Osteoblast (primary cell): ENCODE results near the gene TACC2. TPM values are rescaled to one million over a fixed set of nuclear protein-coding genes. Genes with fewer than 3 reads are reported as not detected.

Source experiments
- DNase-seq: peaks from one replicate; pipeline ENCODE4 v3.0.0; 2011; ENCODE audit warnings: low spot score, mixed read lengths; ENCODE audit not compliant: insufficient read length; ENCODE audit errors: missing footprints
- H2AFZ ChIP-seq: 2 replicates; pipeline ENCODE4 v1.6.0; 2011; ENCODE audit warnings: mild to moderate bottlenecking, low read length
- H3K27ac ChIP-seq: 2 replicates; pipeline ENCODE4 v1.5.1; 2011; ENCODE audit warnings: mild to moderate bottlenecking, low read depth, low read length, moderate library complexity
- H3K27me3 ChIP-seq: 2 replicates; pipeline ENCODE4 v1.6.0; 2012; ENCODE audit warnings: mild to moderate bottlenecking, control low read depth, inconsistent platforms, low read length, moderate library complexity; ENCODE audit not compliant: insufficient read depth
- H3K36me3 ChIP-seq: 2 replicates; pipeline ENCODE4 v1.5.1; 2011; ENCODE audit warnings: mild to moderate bottlenecking, low read length, control low read depth, moderate library complexity; ENCODE audit not compliant: insufficient read depth
- H3K4me1 ChIP-seq: 2 replicates; pipeline ENCODE4 v1.5.1; 2011; ENCODE audit warnings: mild to moderate bottlenecking, low read length, control low read depth, moderate library complexity; ENCODE audit not compliant: insufficient read depth
- H3K4me2 ChIP-seq: 2 replicates; pipeline ENCODE4 v1.6.0; 2011; ENCODE audit warnings: mild to moderate bottlenecking, low read length; ENCODE audit not compliant: insufficient read depth
- H3K4me3 ChIP-seq: fragments of 200-600 bp; sonication (generic); 3 replicates; pipeline ENCODE4 v1.5.1; 2012; ENCODE audit warnings: mild to moderate bottlenecking, low read length, inconsistent platforms; ENCODE audit not compliant: insufficient read depth
- H3K79me2 ChIP-seq: 2 replicates; pipeline ENCODE4 v1.6.0; 2012; ENCODE audit warnings: mild to moderate bottlenecking, low read length, control low read depth, inconsistent platforms; ENCODE audit not compliant: insufficient read depth
- H3K9me3 ChIP-seq: 2 replicates; pipeline ENCODE4 v1.5.1; 2011; ENCODE audit warnings: low read depth, low read length, control low read depth
- H4K20me1 ChIP-seq: 2 replicates; pipeline ENCODE4 v1.6.0; 2012; ENCODE audit warnings: mild to moderate bottlenecking, low read length, control low read depth; ENCODE audit not compliant: insufficient read depth
- total RNA-seq: library from RNA; depleted of rRNA; stranded (reverse); fragments of >200 nt; gene quantifications from 2 replicates; pipeline ENCODE4 v1.2.3, GENCODE V29; 2012
- TF ChIP-seq, protein P1 (sequence below): IDR thresholded peaks from 2 replicates; pipeline ENCODE4 v1.5.1; 2011; ENCODE audit warnings: mild to moderate bottlenecking, low read depth, low read length, moderate library complexity; ENCODE audit errors: extremely low read depth

TACC2 gene
- total RNA-seq, 1 donor = 5.8 TPM

DNA sequence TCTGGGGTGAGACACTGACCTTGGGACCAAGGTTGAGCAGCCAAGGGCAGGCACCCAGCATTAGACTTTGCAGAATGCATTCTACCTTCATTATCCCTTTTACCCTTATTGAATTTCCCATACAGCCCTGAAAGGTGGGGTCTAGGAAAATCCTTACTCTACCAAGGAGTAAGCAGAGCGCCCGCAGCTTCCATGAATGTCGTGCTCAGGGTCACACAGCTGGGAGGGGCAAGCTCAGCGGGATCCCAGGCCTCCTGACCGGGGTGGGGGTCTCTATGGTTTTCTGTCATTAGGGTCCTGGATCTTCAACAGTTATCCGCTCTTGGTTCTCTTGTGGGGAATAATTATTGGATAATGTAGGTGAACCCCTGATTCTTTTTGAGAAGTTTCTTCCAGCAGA, 251.4 kb downstream of the TACC2 start:
- no peaks in the 10 kb centered on the region for H3K79me2 ChIP-seq
- no peaks in the 10 kb centered on the region for H4K20me1 ChIP-seq
- H2AFZ ChIP-seq = no peak overlapping the region
- no peaks in the 10 kb centered on the region for H3K36me3 ChIP-seq
- no peak overlapping the region for H3K4me2 ChIP-seq
- no peak for DNase-seq
- no peaks in the 10 kb centered on the region for H3K27me3 ChIP-seq
- H3K4me1 ChIP-seq = no peaks in the 10 kb centered on the region
- no peak overlapping the region for H3K27ac ChIP-seq
- no peak overlapping the region for H3K4me3 ChIP-seq
- TF ChIP-seq, protein P1, sequence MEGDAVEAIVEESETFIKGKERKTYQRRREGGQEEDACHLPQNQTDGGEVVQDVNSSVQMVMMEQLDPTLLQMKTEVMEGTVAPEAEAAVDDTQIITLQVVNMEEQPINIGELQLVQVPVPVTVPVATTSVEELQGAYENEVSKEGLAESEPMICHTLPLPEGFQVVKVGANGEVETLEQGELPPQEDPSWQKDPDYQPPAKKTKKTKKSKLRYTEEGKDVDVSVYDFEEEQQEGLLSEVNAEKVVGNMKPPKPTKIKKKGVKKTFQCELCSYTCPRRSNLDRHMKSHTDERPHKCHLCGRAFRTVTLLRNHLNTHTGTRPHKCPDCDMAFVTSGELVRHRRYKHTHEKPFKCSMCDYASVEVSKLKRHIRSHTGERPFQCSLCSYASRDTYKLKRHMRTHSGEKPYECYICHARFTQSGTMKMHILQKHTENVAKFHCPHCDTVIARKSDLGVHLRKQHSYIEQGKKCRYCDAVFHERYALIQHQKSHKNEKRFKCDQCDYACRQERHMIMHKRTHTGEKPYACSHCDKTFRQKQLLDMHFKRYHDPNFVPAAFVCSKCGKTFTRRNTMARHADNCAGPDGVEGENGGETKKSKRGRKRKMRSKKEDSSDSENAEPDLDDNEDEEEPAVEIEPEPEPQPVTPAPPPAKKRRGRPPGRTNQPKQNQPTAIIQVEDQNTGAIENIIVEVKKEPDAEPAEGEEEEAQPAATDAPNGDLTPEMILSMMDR = no peak
- H3K9me3 ChIP-seq = no peaks in the 10 kb centered on the region

- Histone ChIP-seq H3K79me2 (no peaks in the 10 kb centered on the region), H4K20me1 (no peaks in the 10 kb centered on the region), H3K4me3 (no peak overlapping the region), H3K27ac (no peak overlapping the region), H2AFZ (no peak overlapping the region), H3K27me3 (no peaks in the 10 kb centered on the region), H3K4me2 (no peak overlapping the region), H3K36me3 (no peaks in the 10 kb centered on the region), H3K4me1 (no peaks in the 10 kb centered on the region), H3K9me3 (no peaks in the 10 kb centered on the region)
- TF ChIP-seq, protein P1 = no peak
- DNase-seq = no peak
These were observed 252.9 kb downstream of the TACC2 start for GRCh38 chr10:122241836-122242235.

- Histone ChIP-seq H3K27me3 (no peaks in the 10 kb centered on the region), H3K4me2 (no peak overlapping the region), H2AFZ (no peak overlapping the region), H3K79me2 (no peaks in the 10 kb centered on the region), H3K4me1 (no peaks in the 10 kb centered on the region), H3K27ac (no peak overlapping the region), H3K36me3 (no peaks in the 10 kb centered on the region), H3K4me3 (no peak overlapping the region), H4K20me1 (no peaks in the 10 kb centered on the region), H3K9me3 (no peaks in the 10 kb centered on the region)
- TF ChIP-seq, protein P1 = no peak
- DNase-seq = no peak
These were observed 254.6 kb downstream of the TACC2 start for GRCh38 chr10:122243550-122243949.

DNA sequence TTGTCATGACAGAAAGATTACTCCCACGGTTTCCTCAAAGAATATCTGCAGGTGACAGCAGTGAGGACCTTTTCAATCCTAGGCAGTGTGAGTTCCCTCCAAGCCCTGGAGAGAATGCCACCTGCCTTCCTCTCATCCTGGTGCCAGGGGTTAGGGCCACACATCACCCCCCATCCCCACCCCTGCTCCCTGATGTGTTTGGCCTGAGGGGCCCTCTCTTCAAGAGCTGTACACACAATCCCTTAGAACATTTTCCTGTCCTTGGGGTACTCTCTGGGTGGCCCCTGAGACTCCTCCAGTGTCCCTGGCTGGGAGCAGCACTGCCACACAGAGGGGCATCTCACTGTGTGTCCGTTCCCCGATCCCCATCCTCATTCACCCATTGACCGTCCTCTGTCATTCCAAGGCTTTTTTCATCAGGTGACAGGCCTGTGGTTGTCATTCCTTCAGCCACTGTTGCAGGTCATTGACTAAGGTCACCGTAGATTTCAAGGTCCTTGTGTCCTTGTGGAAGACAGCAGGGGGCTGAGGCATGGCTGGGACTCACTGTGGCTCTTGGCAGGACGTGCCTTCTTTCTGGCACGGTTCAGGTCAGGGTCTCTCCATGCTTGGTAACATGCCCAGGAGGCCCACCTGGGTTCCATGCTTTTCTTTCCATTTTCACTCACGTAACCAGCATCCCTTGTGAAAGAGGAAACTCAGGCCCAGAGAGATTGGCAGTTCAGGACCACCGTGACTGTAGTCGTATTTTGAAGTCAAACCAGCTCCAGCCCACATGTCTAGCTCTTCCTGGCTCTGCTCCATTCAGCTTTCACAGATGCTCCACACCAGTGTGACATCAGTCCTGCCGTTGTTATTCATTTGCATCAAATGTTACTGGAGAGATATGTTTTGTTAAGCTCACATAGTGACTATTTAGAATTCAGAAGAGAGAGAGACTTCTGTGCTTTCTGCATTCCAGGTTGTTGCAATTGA, 255.3 kb downstream of the TACC2 start:
- Histone ChIP-seq H3K4me1 (no peaks in the 10 kb centered on the region), H3K9me3 (no peaks in the 10 kb centered on the region), H3K36me3 (no peaks in the 10 kb centered on the region), H4K20me1 (no peaks in the 10 kb centered on the region), H3K79me2 (no peaks in the 10 kb centered on the region), H3K27ac (no peak overlapping the region), H3K4me2 (no peak overlapping the region), H3K4me3 (no peak overlapping the region), H3K27me3 (no peaks in the 10 kb centered on the region), H2AFZ (no peak overlapping the region)
- TF ChIP-seq, protein P1 = no peak
- peak; percentile 27 for DNase-seq
